Fibroblast of mammary gland (primary cell): Measurements from ENCODE around the gene SUMO3.
"Not testable (repeated sequence)": the region's sequence is repeated elsewhere in the genome, so short reads cannot be mapped to it uniquely, and the experiment has no call there.

Source experiments
- DNase-seq: peaks from one replicate; pipeline ENCODE4 v3.0.0-alpha.2; 2010; ENCODE audit warnings: low read depth
- H3K4me3 ChIP-seq: 2 replicates; pipeline ENCODE4 v1.5.1; 2011; ENCODE audit warnings: low read depth, mild to moderate bottlenecking, low read length, moderate library complexity; ENCODE audit not compliant: control insufficient read depth
- TF ChIP-seq, protein P1 (sequence below): conservative IDR thresholded peaks from 2 replicates; pipeline ENCODE4 v1.5.1; 2011; ENCODE audit warnings: low read depth, low read length, inconsistent platforms; ENCODE audit not compliant: control insufficient read depth, insufficient read depth

SUMO3 gene

DNA sequence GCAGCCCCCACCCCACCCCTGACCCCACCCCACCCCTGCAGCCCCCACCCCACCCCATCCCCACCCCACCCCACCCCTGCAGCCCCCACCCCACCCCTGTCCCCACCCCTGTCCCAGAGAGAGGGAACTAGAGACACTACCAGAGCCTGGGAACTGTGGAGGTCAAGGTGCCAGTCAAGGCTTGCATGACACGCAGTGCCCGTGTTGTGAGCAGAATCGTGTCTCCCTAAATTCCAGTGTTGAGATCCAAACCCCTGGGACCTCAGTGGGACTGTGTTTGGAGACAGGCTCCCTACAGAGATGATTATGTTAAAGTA lies 18.4 kb upstream of the SUMO3 start:
- no peak for DNase-seq
- H3K4me3 ChIP-seq, result no peak overlapping the region
- TF ChIP-seq, protein P1, sequence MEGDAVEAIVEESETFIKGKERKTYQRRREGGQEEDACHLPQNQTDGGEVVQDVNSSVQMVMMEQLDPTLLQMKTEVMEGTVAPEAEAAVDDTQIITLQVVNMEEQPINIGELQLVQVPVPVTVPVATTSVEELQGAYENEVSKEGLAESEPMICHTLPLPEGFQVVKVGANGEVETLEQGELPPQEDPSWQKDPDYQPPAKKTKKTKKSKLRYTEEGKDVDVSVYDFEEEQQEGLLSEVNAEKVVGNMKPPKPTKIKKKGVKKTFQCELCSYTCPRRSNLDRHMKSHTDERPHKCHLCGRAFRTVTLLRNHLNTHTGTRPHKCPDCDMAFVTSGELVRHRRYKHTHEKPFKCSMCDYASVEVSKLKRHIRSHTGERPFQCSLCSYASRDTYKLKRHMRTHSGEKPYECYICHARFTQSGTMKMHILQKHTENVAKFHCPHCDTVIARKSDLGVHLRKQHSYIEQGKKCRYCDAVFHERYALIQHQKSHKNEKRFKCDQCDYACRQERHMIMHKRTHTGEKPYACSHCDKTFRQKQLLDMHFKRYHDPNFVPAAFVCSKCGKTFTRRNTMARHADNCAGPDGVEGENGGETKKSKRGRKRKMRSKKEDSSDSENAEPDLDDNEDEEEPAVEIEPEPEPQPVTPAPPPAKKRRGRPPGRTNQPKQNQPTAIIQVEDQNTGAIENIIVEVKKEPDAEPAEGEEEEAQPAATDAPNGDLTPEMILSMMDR, result no peak

DNA sequence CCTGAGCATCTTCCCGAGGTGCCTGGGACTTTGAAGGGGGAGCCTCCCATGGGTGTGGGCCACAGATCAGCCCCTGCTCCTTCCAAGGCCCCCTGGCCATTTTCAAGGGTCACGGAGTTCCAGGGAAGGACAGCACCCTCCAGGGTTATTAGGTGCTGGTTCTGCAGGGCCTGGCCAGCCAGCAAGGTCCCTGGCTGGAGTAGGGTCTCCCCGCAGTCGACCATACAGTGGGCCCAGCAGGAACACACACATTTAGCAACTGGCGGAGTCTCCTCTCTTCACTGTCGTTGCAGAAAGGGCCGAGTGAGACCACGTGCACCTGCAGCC lies 17.7 kb upstream of the SUMO3 start:
- H3K4me3 ChIP-seq, result no peak overlapping the region
- DNase-seq, result no peak
- TF ChIP-seq, protein P1, result no peak

DNA sequence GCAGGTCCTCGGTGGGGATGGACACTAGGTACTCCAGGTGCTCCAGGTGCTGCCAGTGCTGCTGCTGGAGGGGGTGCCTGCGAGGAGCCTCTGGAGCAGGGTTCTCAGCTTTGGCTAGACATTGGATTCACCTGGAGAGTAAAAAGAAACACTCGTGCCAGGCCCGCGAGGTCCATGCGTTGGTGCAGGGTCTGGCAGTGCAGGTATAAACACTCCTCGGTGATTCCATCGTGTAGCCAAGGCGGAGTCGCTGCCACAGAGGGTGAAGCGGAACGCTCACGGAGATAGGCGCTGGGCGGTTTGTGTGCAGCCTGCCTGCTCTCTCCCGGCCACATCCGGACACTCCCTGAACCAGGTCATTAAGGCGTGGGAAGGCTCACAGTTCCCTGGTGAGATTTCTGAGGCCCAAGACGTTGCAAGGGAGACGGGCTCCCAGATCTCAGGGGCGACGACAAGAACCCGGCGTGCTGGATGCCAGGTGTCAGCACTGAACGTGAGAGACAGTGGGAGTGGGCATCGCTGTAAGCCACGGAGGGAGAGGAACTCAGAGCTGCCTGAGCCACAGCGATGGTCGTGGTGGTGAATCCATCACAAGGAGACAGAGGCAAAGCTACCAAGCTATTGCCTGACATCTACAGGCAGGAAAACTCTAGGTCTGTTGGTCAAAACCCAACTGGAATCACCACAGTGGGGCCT lies 17.2 kb upstream of the SUMO3 start:
- no peak for DNase-seq
- TF ChIP-seq, protein P1, result no peak
- no peak overlapping the region for H3K4me3 ChIP-seq

DNA sequence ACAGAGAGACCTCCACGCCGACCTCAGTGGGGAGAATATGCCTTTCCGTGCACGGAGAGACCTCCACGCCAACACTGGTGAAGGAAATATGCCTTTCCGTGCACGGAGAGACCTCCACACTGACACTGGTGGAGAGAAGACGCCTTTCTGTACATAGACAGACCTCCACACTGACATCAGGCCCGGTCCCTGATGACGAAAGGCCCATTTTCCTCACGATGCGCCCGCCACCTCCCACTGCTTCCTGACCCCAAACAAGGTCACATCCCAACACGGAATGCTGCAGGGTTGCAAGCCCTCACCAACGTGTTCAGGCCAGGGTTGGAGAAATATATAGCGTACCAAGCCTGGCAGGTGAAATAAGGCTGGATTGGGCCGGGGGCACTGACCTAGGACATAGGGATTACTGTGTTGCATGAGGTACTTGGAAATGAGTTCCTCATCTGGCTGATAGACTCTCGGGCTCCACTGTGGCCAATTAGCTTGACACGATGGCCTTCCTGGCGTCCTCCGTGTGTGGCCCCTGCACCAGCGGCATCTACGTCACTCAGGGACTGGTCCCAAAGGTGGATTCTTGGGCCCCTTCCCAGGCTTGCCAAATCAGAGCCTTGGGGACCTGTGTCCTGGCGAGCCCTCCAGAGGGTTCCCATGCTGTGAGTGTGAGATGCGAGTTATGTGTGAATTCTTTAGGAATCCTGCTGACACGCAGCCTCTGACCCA lies 16.5 kb upstream of the SUMO3 start:
- TF ChIP-seq, protein P1, result no peak
- H3K4me3 ChIP-seq, result no peak overlapping the region
- no peak for DNase-seq

DNA sequence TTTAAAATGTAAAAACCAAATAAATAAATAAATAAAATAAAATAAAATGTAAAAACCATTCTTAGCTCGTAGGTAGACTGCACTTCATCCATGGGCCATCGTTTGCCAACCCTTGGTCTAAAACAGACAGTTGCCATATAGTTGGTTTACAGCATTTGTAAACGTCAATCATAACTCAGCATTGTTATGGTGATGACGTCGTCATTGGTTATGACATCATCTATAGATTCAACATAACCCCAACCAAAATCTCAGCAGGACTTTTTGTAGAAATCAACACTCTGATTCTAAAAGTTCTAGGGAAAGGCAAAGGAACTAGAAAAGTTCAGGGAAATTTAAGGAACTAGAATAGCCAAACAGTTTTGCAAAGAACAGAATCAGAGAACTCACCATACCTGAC lies 15.8 kb upstream of the SUMO3 start:
- no peak overlapping the region for H3K4me3 ChIP-seq
- no peak for DNase-seq
- TF ChIP-seq, protein P1, result no peak

DNA sequence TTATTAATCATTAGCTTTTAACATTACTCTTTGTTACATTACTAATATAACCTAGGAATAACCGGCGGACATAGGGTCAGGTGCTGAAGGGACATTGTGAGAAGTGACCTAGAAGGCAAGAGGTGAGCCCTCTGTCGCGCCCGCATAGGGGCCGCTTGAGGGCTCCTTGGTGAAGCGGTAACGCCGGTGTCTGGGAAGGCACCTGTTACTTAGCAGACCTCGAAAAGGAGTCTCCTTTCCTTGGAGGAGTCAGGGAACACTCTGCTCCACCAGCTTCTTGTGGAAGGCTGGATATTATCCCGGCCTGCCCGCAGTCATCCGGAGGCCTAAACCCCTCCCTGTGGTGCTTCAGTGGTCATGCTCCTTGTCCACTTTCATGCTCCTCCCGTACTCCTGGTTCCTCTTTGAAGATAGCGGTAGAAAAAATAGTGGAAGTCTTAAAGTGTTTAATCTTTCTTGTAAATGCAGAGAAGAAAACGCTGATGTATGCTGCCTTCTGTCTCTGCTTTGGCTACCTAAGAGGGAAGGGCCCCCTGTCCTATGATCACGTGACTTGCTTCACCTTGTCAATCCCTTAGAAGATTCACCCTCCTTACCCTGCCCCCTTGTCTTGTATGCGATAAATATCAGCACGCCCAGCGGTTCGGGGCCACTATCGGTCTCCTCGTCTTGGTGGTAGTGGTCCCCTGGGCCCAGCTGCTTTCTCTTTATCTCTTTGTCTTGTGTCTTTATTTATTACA lies 14.8 kb upstream of the SUMO3 start:
- H3K4me3 ChIP-seq, DNase-seq: not testable (repeated sequence)

DNA sequence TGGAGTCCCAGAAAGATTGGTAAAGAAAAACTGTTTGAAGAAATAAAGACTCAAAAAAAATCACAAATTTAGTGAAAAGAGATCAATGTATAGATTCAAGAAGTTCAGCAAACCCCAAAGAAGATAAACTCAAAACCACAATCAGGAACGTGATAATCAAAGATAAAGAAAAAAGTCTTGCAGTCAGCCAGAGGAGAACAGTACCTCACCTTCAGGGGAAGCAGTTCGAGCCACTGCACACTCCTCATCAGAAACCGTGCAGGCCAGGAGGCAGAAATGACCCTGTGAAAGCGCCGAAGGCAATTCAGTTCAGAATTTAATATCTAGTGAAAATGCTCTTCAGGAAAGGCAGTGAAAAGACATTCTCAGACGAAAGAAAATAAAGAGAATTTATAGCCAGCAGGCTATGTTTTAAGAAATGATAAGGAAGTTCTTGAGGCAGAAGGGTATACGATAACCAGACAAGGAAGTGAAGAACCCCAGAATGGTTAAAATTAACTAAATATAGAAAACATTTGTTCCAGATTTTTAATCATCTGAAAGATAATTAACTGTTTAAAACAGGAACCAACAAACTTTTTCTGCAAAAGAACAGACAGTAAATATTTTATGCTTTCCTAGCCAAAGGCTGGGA lies 13.5 kb upstream of the SUMO3 start:
- TF ChIP-seq, protein P1, result no peak
- no peak for DNase-seq
- no peak overlapping the region for H3K4me3 ChIP-seq
